D721Med (cell line): ENCODE results near the gene LY6G5B.

Experiments
- DNase-seq: peaks from one replicate; pipeline ENCODE4 v3.0.0; 2011; ENCODE audit warnings: low spot score; ENCODE audit not compliant: insufficient read length
- FAIRE-seq: peaks from 2 replicates; lab custom pipeline; 2011; peaks lifted over from hg19 to GRCh38; lab: Jason Lieb, UNC
- TF ChIP-seq, protein P1 (sequence below): IDR thresholded peaks from 2 replicates; pipeline ENCODE4 v1.5.1; 2012; ENCODE audit warnings: mild to moderate bottlenecking, control low read depth; ENCODE audit not compliant: insufficient read depth; ENCODE audit errors: missing control alignments

LY6G5B gene

DNA sequence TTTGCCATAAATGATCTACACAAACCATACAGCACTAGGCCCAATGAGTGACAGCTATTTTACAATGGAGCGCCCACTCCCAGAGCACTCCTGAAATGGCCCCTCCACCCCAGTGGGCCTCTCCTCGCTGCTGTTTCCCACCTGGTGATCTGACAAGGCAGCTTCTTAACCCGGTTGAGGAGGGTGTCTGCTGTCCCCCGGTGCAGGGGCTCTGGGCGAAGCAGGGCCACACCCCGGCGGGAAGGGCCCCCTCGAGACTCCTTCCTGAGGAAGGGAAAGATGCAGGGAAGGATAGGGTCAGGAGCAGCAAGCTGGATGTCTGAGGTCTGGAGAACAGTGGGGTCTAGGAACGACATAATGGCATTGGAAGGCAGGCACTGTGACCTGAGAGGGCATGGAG is 23.1 kb downstream of the LY6G5B start:
- TF ChIP-seq, protein P1, sequence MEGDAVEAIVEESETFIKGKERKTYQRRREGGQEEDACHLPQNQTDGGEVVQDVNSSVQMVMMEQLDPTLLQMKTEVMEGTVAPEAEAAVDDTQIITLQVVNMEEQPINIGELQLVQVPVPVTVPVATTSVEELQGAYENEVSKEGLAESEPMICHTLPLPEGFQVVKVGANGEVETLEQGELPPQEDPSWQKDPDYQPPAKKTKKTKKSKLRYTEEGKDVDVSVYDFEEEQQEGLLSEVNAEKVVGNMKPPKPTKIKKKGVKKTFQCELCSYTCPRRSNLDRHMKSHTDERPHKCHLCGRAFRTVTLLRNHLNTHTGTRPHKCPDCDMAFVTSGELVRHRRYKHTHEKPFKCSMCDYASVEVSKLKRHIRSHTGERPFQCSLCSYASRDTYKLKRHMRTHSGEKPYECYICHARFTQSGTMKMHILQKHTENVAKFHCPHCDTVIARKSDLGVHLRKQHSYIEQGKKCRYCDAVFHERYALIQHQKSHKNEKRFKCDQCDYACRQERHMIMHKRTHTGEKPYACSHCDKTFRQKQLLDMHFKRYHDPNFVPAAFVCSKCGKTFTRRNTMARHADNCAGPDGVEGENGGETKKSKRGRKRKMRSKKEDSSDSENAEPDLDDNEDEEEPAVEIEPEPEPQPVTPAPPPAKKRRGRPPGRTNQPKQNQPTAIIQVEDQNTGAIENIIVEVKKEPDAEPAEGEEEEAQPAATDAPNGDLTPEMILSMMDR, result no peak
- DNase-seq (no peak), FAIRE-seq (no peak)

DNA sequence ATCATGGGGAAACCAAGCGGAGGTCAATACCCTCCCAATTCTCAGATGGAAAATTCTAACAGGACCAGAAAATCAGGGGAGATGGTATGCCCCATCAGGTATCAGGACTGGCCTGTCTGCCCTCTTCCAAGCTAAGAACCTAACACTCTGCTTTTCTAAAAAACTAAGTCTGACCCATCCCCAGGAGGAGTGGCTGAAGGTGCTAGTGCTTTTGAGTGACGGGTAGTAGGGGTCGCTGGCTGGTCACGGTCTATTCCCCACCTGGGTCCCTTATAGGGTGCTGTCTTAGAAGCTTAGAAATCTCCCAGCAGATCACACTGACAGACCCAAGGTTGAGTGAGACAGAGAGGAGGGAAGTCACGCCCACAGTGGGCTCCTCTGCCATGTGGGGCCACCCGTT is 23.8 kb downstream of the LY6G5B start:
- no peak for FAIRE-seq
- TF ChIP-seq, protein P1, result no peak
- no peak for DNase-seq

DNA sequence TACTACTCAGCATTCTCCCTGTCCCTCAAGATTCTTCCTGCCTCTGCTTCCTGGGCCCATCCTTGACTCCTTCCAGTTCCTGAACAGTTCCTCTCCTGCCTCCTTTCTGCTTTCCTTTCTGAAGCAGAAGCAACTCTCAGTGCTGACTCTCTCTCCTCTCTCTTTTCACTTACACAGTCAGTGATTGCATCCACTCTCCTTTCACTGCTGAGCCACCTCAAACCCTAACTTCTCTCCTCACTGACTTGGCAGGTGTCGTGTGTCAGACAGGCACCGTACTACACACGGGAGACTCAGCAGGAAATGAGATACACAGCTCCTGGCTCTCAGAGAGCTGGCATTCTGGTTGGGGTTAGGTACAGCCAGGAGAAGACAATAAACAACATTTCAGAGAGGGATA is 27.8 kb downstream of the LY6G5B start:
- DNase-seq (no peak), FAIRE-seq (no peak)
- TF ChIP-seq, protein P1, result no peak

DNA sequence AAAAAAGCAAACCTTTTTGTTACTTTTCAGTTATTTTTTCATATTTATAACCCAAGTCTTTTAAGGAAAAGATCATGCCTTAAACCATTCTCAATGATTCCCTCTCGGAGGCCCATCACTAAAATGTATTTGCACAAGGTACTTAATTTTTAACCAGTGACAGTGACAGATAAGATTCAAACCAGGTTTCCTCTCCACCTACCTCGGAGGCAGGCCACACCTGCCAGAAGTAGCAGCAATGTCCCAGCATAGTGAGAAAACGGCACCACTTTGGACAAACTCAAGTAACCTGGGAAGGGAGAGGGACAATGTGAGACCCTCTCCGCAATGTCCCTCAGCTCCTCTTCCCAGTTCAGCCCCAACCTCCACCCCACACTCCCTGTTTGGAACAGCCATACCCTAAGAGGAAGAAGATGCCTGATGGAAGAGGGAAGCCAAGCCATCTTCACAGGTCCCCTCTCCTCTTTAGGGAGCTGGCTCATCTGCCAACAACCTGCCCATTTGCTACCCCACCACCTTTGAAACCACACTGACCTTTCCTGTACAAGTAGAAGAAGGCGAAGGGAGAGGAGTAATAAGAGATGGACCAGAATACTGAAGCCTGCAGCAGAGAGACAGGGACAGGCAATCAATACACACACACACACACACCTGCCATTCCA is 31.1 kb downstream of the LY6G5B start:
- TF ChIP-seq, protein P1, result no peak
- FAIRE-seq (no peak), DNase-seq (no peak)

DNA sequence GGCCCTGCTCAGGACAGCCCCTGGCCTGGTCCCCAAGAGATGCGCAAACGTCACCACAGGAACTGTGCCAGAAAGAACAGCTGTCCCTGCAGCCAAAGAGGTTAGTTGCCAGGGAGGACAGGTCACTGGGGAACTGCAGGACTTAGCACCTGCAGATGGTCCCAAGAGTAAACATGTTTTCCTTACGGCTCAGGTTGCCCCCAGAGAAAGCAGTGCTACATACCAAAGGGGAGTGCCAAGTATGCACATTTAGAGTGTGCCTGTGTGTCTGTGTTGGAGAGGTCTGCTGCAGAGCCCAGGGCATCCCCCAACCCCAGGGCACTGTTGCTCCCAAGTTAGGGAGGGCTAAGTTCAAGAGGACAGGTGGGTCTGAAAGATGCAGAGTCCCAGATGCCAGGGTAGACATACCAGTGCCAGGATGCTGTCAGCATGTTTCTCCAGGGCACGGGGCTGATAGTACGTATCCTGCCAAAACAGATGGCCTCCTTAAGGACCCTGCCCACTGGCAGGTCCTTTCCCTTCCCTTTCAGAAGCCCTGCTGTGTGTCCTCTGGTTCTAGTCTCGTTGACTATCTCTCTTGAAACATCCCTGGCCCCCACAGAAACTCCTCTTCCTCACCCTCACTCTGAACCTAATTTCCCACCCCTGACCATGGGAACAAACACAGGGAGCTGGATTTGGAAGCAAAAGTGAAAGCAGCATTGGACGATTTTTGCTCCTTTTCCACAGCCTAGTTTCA is 32.1 kb downstream of the LY6G5B start:
- FAIRE-seq (no peak), DNase-seq (no peak)
- TF ChIP-seq, protein P1, result no peak

DNA sequence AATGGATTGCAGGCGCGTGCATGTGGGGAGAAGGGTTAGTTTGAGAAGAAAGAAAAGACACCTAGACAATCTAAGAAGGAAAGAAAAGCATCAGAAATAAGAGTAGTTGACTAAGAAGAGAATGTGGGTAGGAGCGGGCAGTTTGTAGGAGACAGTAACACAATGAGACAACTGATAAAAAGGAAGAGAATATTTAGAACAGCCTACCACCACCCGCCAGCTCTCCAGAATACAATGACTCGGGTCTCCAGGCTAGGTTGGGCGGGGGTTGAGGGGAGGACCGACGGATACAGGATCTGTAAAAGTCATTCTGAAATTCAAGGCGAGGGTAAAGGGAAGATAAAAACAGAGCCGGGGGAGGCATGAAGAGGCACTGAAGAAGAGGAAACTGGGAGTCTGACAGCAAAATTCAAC is 32.6 kb downstream of the LY6G5B start:
- FAIRE-seq, result no peak
- TF ChIP-seq, protein P1, result no peak
- no peak for DNase-seq
